Suprapubic skin (tissue), 4 donors: Measurements from ENCODE around the gene SPRYD7. TPM values are rescaled to one million over a fixed set of nuclear protein-coding genes. Genes with fewer than 3 reads are reported as not detected.
"Not testable (repeated sequence)": the region's sequence is repeated elsewhere in the genome, so short reads cannot be mapped to it uniquely, and the experiment has no call there.

Experiments
- DNase-seq, 2 donors: peaks; one replicate each; pipeline ENCODE4 v3.0.0-alpha.2; 2019; ENCODE audit warnings: low spot score in 2 of 2
- H3K27ac ChIP-seq: fragments of 200-600 bp; sonication (generic); one replicate; pipeline ENCODE4 v1.5.1; 2019
- H3K27me3 ChIP-seq: fragments of 200-600 bp; sonication (generic); one replicate; pipeline ENCODE4 v1.5.1; 2019
- H3K36me3 ChIP-seq: fragments of 200-600 bp; sonication (generic); one replicate; pipeline ENCODE4 v1.5.1; 2019
- H3K4me1 ChIP-seq: fragments of 200-600 bp; sonication (generic); one replicate; pipeline ENCODE4 v1.5.1; 2019
- H3K4me3 ChIP-seq: fragments of 200-600 bp; sonication (generic); one replicate; pipeline ENCODE4 v1.5.1; 2019; ENCODE audit warnings: mild to moderate bottlenecking
- H3K9me3 ChIP-seq: fragments of 200-600 bp; sonication (generic); one replicate; pipeline ENCODE4 v1.5.1; 2019
- EP300 ChIP-seq: sonication (generic); formaldehyde crosslinking; IDR thresholded peaks from one replicate; pipeline ENCODE4 v1.6.1; 2017; ENCODE audit warnings: antibody characterized with exemption
- POLR2A ChIP-seq, 2 donors: fragments of 450-650 bp; IDR thresholded peaks; one replicate each; pipeline ENCODE4 v1.6.1; 2017; ENCODE audit warnings: antibody characterized with exemption in 2 of 2, mild to moderate bottlenecking in 2 of 2, moderate library complexity in 2 of 2
- POLR2AphosphoS5 ChIP-seq, 3 donors: sonication (generic); formaldehyde crosslinking; IDR thresholded peaks; one replicate each; pipeline ENCODE4 v1.6.1; 2017; ENCODE audit warnings: antibody characterized with exemption in 3 of 3
- WGBS: methylation state at CpG from one replicate; pipeline ENCODE4 v1.1.5; 2018; 5-methylcytosine and 5-hydroxymethylcytosine counted together
- total RNA-seq, 4 donors: library from RNA; depleted of rRNA; stranded (reverse); fragments of >200 nt; gene quantifications; one replicate each; pipeline ENCODE4 v1.1.0, GENCODE V29; 2016
- TF ChIP-seq, protein P1 (sequence below), 2 donors: fragments of 200-600 bp in 1 of 2; fragments of 450-650 bp in 1 of 2; sonication (generic) in 1 of 2; IDR thresholded peaks; one replicate each; pipeline ENCODE4 v1.5.1; 2016 to 2019; ENCODE audit warnings: antibody characterized with exemption in 2 of 2, mild to moderate bottlenecking in 1 of 2, moderate library complexity in 1 of 2

Gene SPRYD7
- total RNA-seq, 4 donors from 2014 or later: 6.0 to 9.9 (median 7.2) TPM

- TF ChIP-seq, protein P1, sequence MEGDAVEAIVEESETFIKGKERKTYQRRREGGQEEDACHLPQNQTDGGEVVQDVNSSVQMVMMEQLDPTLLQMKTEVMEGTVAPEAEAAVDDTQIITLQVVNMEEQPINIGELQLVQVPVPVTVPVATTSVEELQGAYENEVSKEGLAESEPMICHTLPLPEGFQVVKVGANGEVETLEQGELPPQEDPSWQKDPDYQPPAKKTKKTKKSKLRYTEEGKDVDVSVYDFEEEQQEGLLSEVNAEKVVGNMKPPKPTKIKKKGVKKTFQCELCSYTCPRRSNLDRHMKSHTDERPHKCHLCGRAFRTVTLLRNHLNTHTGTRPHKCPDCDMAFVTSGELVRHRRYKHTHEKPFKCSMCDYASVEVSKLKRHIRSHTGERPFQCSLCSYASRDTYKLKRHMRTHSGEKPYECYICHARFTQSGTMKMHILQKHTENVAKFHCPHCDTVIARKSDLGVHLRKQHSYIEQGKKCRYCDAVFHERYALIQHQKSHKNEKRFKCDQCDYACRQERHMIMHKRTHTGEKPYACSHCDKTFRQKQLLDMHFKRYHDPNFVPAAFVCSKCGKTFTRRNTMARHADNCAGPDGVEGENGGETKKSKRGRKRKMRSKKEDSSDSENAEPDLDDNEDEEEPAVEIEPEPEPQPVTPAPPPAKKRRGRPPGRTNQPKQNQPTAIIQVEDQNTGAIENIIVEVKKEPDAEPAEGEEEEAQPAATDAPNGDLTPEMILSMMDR (IDR thresholded peaks at IDR 0.05): no peak
- TF ChIP-seq EP300 (no peak), POLR2AphosphoS5 (IDR thresholded peaks at IDR 0.05) (no peak), POLR2A (IDR thresholded peaks at IDR 0.05) (no peak)
- DNase-seq: no peak
- no peak overlapping the region for H3K4me3 ChIP-seq
- no peak overlapping the region for H3K27ac ChIP-seq
- H3K36me3 ChIP-seq: peaks cover 69% of the 10 kb centered on the region
- no peaks in the 10 kb centered on the region for H3K27me3 ChIP-seq
- H3K4me1 ChIP-seq: no peaks in the 10 kb centered on the region
- no peaks in the 10 kb centered on the region for H3K9me3 ChIP-seq
These were observed 13.8 kb downstream of the SPRYD7 start for GRCh38 chr13:49922301-49922700.

- peaks cover 73% of the 10 kb centered on the region for H3K36me3 ChIP-seq
- H3K4me3 ChIP-seq, DNase-seq, H3K27ac ChIP-seq, H3K27me3 ChIP-seq, H3K4me1 ChIP-seq, H3K9me3 ChIP-seq: not testable (repeated sequence)
- WGBS: 96% methylated on average over 4 of the region's 4 CpGs
These were observed 15.2 kb downstream of the SPRYD7 start for GRCh38 chr13:49920969-49921368.

GRCh38 chr13:49918106-49918505 lies 18.0 kb downstream of the SPRYD7 start:
- not testable (repeated sequence) for H3K27me3 ChIP-seq, H3K27ac ChIP-seq, H3K4me1 ChIP-seq, H3K9me3 ChIP-seq, DNase-seq, H3K4me3 ChIP-seq
- 95% methylated on average over 8 of the region's 8 CpGs for WGBS
- H3K36me3 ChIP-seq: peaks cover 72% of the 10 kb centered on the region

DNA sequence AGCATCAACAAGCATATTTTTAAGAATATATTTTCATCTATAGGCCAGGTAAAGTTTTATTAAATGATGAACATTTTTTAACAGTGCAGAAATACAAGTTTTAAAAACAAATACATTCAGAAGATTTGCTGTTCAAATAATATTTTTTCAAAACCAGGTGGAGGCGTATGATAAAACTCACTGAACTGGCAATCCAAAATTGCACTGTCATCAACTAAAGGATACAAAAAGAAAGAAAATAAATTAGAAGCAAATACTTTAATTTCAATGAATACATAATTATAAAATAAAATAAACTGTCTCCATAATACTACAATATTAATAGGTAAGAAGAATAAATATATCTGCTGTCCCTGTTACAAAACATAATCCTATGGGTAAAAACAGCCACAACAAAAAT lies 21.2 kb downstream of the SPRYD7 start:
- no peak for TF ChIP-seq EP300
- no peak for TF ChIP-seq POLR2AphosphoS5 (IDR thresholded peaks at IDR 0.05)
- TF ChIP-seq, protein P1 (IDR thresholded peaks at IDR 0.05): no peak
- TF ChIP-seq POLR2A (IDR thresholded peaks at IDR 0.05): no peak

GRCh38 chr13:49908637-49909036 lies 27.5 kb downstream of the SPRYD7 start:
- no peak for DNase-seq
- Histone ChIP-seq H3K4me3 (no peak overlapping the region), H3K27ac (no peak overlapping the region), H3K4me1 (no peaks in the 10 kb centered on the region), H3K27me3 (no peaks in the 10 kb centered on the region), H3K9me3 (no peaks in the 10 kb centered on the region), H3K36me3 (peaks cover 11% of the 10 kb centered on the region)
- WGBS: 85% methylated on average over 5 of the region's 5 CpGs
- TF ChIP-seq, protein P1 (IDR thresholded peaks at IDR 0.05): no peak
- TF ChIP-seq POLR2AphosphoS5 (IDR thresholded peaks at IDR 0.05): no peak
- no peak for TF ChIP-seq EP300
- TF ChIP-seq POLR2A (IDR thresholded peaks at IDR 0.05): no peak

More for the DNA sequence above, 21.2 kb downstream of the SPRYD7 start:
- H3K36me3 ChIP-seq: peaks cover 60% of the 10 kb centered on the region
- H3K27ac ChIP-seq: no peak overlapping the region
- WGBS: 93% methylated on average over 1 of the region's 1 CpG
- no peaks in the 10 kb centered on the region for H3K27me3 ChIP-seq
- H3K4me1 ChIP-seq: no peaks in the 10 kb centered on the region
- no peak for DNase-seq
- H3K9me3 ChIP-seq: no peaks in the 10 kb centered on the region
- no peak overlapping the region for H3K4me3 ChIP-seq

- TF ChIP-seq POLR2AphosphoS5 (IDR thresholded peaks at IDR 0.05) (no peak), POLR2A (IDR thresholded peaks at IDR 0.05) (no peak), EP300 (no peak)
- TF ChIP-seq, protein P1 (IDR thresholded peaks at IDR 0.05): no peak
- Histone ChIP-seq H3K9me3 (no peaks in the 10 kb centered on the region), H3K27me3 (no peaks in the 10 kb centered on the region), H3K36me3 (no peaks in the 10 kb centered on the region), H3K27ac (no peak overlapping the region), H3K4me3 (no peak overlapping the region), H3K4me1 (no peaks in the 10 kb centered on the region)
- no peak for DNase-seq
- 84% methylated on average over 5 of the region's 5 CpGs for WGBS
These were observed 31.2 kb downstream of the SPRYD7 start for GRCh38 chr13:49904729-49905456.
